Measurements from ENCODE around the gene TMOD4.

The TMOD4 gene

GRCh38 chr1:151142411-151143056, 33.2 kb downstream of the TMOD4 start:
- DNase-seq (ENCODE audit: low spot score) = no peak

DNA sequence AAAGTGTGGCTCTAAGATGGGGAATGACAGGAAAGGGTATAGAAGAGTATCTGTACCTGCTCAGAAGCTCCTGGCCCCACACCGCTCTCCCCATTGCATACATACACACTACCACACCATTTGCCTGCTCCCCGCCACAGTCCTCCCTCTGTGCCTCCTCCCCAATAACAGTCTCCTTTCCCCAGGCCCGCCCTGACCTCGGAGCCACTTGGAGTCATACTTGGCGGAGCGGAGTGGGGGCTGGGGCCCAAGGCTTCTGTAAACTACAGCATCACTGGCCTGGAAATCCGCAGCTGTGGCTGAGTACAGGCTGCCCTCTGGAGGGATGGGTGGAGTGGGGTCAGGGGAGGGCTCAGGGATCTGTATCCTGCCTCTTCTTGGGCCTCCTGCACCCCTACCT, 38.0 kb downstream of the TMOD4 start:
- no peak for DNase-seq (ENCODE audit: low spot score)

- no peak for DNase-seq (ENCODE audit: low spot score)
These were observed 40.1 kb downstream of the TMOD4 start for GRCh38 chr1:151135433-151136385.

DNA sequence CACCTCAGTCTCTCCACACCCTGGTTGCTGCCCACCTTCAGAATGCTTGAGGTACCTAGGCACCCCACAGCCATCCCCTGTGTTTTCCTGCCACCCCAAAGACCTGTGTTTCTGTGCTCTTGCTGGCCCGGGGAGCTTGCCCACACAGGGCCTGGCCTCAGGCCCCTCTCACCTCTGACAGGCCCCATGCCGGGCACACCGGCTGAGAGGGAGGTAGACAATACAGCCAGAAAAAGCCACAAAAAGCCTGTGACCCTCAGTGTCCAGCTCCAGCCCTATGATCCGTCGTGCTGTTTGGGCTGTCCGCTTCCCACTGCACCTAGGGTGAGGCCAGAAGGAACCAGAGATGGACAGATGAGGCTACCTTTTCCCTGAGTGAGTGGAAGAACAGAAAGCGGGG, 40.8 kb downstream of the TMOD4 start:
- DNase-seq (ENCODE audit: low spot score) = no peak

DNA sequence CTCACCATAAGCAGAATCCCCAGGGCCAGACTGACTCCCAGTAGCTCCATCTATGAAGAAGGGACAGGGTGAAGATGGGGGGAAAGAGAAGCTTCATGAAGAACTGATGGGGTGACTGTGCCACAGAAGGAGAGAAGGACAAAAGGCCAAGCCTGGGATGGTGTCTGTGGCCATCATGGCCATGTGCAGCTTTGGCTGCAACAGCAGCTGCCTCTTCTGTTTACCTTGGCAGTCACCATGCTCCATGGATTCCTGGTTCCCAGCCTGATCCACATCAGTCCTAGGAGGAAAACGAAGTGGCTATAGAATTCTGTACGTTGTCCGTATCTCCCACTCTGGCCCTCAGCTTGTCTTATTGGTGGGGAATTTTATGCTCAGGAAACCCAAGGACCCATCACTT, 41.4 kb downstream of the TMOD4 start:
- no peak for DNase-seq (ENCODE audit: low spot score)

GRCh38 chr1:151133018-151133806, 42.6 kb downstream of the TMOD4 start:
- DNase-seq (ENCODE audit: low spot score) = no peak

- no peak for DNase-seq (ENCODE audit: low spot score)
These were observed 43.3 kb downstream of the TMOD4 start for GRCh38 chr1:151132335-151133017.

GRCh38 chr1:151131701-151132334, 44.0 kb downstream of the TMOD4 start:
- DNase-seq (ENCODE audit: low spot score) = no peak

DNA sequence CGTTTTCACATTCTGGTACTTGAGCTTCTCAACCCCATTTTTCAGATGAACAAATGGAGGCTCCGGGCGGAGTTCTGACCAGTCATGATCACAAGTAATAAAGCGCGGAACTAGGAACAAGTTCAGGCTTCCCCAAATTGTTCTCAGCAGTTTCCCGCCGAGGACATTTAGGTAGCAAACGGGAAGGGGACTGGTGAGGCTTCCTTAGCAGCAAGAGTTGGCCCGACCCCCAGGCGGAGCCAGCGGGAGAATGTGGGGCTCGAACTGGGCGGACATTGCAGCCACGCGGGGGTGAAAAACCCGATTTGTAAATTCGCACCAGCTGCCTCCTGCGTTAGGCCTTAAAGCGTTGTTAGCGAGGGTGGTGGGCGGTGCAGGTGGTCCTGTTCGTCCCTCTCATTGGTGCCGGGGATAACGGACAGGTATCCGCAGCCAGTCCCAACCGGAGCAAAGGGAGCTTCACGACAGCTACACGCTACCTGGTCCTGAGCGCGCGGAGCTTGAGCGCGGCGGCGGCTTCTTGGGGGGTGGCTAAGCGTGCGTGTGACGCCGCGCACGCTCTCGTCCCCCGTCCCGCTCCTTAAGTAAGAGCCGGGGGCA, 44.7 kb downstream of the TMOD4 start:
- peak; percentile 95 for DNase-seq (ENCODE audit: low spot score)

- DNase-seq (ENCODE audit: low spot score) = no peak
These were observed 47.0 kb downstream of the TMOD4 start for GRCh38 chr1:151128800-151129199.

- DNase-seq (ENCODE audit: low spot score) = no peak
These were observed 50.9 kb downstream of the TMOD4 start for GRCh38 chr1:151124763-151125403.

Data from cerebellar cortex (tissue), 1 donor.